DMS 273 treated with DMSO at 0.1 percent for 48 hours (cell line): ENCODE measurements around the gene WDFY4.
"Not testable (repeated sequence)": the region's sequence is repeated elsewhere in the genome, so short reads cannot be mapped to it uniquely, and the experiment has no call there.

Source experiments
- DNase-seq: peaks from one replicate; lab custom pipeline; 2025; lab: John Stamatoyannopoulos, UW

Gene WDFY4

GRCh38 chr10:48684792-48685623 is at the start of gene WDFY4:
TSS of gene WDFY4 (plus strand) at chr10:48684873. CDS start at chr10:48709733, 24,860 bp downstream.
- no peak for DNase-seq

- no peak for DNase-seq
These were observed 49.6 kb upstream of the WDFY4 start for GRCh38 chr10:48634984-48635557.

GRCh38 chr10:48636231-48636630 is 48.4 kb upstream of the WDFY4 start:
- DNase-seq, result no peak

- no peak for DNase-seq
These were observed 47.8 kb upstream of the WDFY4 start for GRCh38 chr10:48636901-48637300.

- no peak for DNase-seq
These were observed 46.5 kb upstream of the WDFY4 start for GRCh38 chr10:48638158-48638557.

GRCh38 chr10:48638739-48639527 is 45.7 kb upstream of the WDFY4 start:
- DNase-seq, result no peak

- DNase-seq, result no peak
These were observed 45.0 kb upstream of the WDFY4 start for GRCh38 chr10:48639632-48640031.

GRCh38 chr10:48640326-48640725 is 44.3 kb upstream of the WDFY4 start:
- DNase-seq, result no peak

- not testable (repeated sequence) for DNase-seq
These were observed 43.5 kb upstream of the WDFY4 start for GRCh38 chr10:48641099-48641690.

- DNase-seq, result no peak
These were observed 39.1 kb upstream of the WDFY4 start for GRCh38 chr10:48645600-48645999.

GRCh38 chr10:48647073-48647472 is 37.6 kb upstream of the WDFY4 start:
- DNase-seq, result not testable (repeated sequence)

GRCh38 chr10:48648172-48648942 is 36.3 kb upstream of the WDFY4 start:
- no peak for DNase-seq

GRCh38 chr10:48649349-48649944 is 35.2 kb upstream of the WDFY4 start:
- no peak for DNase-seq

- DNase-seq, result no peak
These were observed 33.4 kb upstream of the WDFY4 start for GRCh38 chr10:48651293-48651692.

- DNase-seq, result no peak
These were observed 32.8 kb upstream of the WDFY4 start for GRCh38 chr10:48651839-48652238.

GRCh38 chr10:48652344-48652743 is 32.3 kb upstream of the WDFY4 start:
- DNase-seq, result no peak

- DNase-seq, result no peak
These were observed 31.3 kb upstream of the WDFY4 start for GRCh38 chr10:48653347-48653746.

GRCh38 chr10:48653944-48654698 is 30.6 kb upstream of the WDFY4 start:
- DNase-seq, result no peak

GRCh38 chr10:48655411-48656240 is 29.0 kb upstream of the WDFY4 start:
- no peak for DNase-seq
